Right renal pelvis (tissue), 4 donors: ENCODE results near the gene SORL1. TPM values are rescaled to one million over a fixed set of nuclear protein-coding genes. Genes with fewer than 3 reads are reported as not detected.

Source experiments
- DNase-seq, 4 donors: peaks; one replicate each; pipeline ENCODE4 v3.0.0-alpha.2; 2013; ENCODE audit warnings: low read depth in 4 of 4, low spot score in 3 of 4, missing footprints in 1 of 4
- polyA plus RNA-seq, 4 donors: library from polyadenylated mRNA; unstranded; fragments of 120-200 nt; gene quantifications; one replicate each; pipeline ENCODE4 v1.2.1, GENCODE V29; 2013; ENCODE audit not compliant: insufficient read length in 4 of 4

Gene SORL1
- polyA plus RNA-seq, 4 donors = 34.3 to 63.0 (median 35.5) TPM

DNA sequence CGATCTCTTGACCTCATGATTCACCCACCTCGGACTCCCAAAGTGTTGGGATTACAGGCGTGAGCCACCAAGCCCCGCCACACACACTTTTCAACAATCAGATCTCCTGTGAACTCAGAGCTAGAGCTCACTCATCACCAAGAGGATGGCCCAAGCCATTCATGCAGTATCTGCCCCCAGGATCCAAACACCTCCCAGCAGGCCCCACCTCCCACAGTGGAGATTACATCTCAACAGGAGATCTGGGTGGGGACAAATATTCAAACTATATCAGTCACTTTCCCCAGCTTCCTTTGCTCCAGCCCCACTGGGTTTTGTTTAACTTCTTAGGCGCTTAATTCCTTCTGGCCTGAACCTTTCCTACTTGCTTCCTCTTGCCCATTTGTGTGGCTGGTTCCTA lies 26.3 kb upstream of the SORL1 start:
- no peak for DNase-seq

DNA sequence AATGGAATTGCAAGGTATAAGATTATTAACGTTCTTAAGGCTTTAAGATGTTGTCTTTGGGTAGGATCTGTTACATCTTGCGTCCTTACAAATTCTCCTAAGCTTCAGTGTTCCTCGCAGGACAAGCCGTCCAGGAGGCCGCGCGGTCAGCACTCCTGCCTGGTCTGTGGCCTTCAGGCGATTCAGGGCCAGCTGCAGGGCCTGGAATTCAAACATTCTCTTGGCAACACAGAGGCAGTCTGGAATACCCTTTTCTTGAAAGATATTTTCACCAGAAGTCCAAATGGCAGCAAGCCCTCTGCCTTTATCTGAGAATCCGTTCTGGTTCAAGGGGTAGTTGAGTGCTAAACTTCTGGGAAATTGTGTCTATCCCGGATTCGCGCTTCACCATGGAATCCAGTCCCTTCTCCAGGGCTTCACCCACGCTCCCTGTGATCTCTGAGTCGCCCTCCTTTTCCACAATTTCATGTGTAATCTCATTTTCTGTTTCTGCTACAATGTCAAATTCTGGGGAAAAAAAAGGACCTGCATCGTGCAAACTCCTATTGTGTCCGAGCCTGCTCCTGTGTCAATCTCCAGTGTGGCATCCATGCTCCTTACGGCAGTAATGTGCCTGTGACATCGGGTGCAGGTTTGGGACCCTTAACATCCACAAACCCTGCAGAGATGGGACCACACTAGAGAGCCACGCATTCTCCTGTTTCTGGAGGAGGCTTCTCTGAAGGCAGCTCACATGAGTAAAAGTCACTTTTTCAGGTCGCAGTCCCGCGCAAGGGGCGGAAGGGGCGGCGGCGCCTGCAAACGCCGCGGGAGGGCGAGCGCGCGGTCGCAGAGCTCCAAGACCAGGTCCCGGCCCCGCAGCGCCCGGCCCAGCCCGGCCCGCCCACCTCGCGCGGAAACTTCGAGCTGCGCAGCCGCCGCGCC lies 25.4 kb upstream of the SORL1 start:
- peak in 1 of 4 donors; percentile 15 for DNase-seq

- DNase-seq = no peak
Observed at GRCh38 chr11:121427400-121427744, 24.7 kb upstream of the SORL1 start.

GRCh38 chr11:121429556-121429955 lies 22.6 kb upstream of the SORL1 start:
- DNase-seq = no peak

DNA sequence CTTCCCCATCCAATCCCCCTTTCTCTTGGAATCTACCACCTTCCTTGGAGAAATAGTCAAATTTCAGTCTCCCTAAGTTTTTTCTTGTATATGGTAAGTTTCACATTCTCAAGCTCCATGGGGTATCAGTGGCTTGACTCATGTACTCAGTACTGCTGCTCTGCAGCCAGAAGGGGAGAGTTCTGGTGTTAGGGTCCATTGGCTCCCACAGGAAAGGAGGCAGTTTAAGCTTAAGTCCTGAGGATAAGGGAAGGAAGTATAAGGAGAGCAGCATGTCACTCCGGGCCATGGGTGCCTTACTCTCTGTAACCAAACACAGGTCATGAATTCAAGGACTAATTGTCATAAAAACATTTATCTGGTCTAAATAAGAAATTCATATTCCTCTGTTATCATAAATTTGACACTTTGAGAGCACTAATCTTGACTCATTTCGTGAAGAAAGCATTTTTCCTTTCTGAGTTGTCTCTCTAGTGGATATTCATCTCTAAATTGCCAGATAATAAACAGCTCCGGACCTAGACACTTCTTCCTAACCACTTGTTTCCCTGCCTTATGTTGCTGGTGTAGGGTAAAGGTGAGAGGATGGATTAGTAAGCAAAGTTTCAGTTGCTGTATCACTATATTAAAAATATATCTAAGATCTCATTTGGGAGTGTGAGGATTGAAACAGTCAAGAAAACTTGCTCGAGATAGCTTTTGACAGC lies 20.1 kb upstream of the SORL1 start:
- no peak for DNase-seq

GRCh38 chr11:121435132-121435531 lies 17.0 kb upstream of the SORL1 start:
- DNase-seq = no peak

- no peak for DNase-seq
Observed at GRCh38 chr11:121435551-121436511, 16.3 kb upstream of the SORL1 start.

DNA sequence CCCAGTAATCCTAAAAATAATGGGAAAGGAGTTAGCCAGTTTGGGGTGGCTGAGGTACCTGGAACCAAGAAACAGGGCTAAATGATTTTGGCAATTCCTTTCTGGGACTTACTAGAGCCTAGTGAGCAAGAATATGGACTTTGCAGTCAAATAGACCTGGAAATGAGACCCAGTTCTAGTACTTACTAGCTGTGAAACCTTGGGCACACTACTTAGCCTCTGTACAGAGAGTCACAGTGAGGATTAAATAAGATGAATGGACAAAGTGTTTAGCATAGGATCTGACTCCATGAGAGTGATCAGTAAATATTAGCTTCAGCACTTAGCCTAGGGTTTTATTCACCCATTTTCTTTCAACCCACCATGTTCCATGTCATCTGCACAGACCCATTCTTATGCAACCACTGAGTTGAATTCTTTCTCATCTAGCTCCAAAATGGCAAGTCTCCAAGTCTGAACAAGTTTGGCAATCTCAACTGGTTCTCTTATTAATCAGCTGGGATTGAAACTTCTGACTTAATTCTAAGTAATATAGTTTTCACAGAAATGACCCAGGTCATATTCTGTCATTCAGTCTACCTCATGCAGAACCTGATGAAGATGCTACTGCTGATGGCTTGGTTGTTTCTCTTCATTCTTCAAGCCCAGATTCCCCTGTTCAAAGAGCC lies 15.0 kb upstream of the SORL1 start:
- no peak for DNase-seq

DNA sequence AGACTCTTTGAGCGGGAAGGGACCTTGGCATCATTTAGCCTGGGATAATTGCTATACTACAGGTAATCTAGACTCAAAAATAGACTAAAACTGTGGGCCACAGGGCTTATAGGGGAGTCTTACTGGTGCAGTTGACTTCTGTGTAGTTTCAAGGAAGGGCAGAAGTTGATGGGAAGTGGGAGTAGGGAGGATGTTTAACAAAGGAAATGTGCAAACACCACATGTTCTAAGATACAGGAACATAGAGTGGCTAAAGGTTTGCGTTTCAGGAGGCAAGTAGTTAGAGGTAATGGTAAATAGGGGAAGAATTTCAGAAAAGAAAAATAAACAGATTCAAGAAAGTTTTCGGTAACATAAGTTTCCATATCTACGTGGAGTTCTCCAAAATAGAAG lies 14.4 kb upstream of the SORL1 start:
- DNase-seq = no peak

GRCh38 chr11:121439337-121439736 lies 12.8 kb upstream of the SORL1 start:
- DNase-seq = no peak

DNA sequence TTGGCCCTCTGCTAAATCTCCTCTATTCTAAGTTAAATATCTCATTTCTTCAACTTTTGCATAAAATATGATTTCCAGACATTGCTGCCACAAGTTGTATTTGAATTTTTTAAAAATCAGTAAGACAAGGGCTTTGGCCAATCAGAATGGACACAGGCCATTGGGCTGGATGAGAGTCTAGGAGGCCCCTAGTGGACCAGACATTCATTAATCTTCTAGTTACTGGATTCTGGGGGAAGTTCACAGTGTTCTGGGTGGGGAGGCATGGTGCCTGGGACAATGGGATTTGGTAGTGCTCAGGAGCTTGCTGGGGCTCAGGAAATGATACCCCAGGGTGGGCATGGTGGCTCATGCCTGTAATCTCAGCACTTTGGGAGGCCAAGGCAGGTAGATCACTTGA lies 12.4 kb upstream of the SORL1 start:
- DNase-seq = no peak

DNA sequence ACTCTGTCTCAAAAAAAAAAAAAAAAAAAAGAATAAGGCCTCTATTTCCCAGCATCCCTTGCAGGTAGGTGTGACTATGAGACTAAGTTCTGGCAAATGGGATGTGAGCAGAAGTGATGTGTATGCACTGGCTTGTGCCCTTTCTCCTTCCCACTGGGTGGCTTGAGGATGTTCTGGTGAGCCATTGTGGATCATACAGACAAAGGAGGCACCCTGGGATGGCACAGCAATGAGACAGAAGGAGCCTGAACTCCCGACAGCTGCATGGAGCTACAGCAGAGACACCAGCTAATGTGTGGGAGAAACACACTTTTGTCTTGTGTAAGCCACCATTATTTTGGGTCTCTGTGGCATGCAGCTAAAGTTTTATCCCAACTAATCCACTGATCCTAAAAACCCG lies 10.6 kb upstream of the SORL1 start:
- no peak for DNase-seq

GRCh38 chr11:121443688-121444275 lies 8.3 kb upstream of the SORL1 start:
- DNase-seq = no peak

- DNase-seq = no peak
Observed at GRCh38 chr11:121444526-121444925, 7.6 kb upstream of the SORL1 start.

DNA sequence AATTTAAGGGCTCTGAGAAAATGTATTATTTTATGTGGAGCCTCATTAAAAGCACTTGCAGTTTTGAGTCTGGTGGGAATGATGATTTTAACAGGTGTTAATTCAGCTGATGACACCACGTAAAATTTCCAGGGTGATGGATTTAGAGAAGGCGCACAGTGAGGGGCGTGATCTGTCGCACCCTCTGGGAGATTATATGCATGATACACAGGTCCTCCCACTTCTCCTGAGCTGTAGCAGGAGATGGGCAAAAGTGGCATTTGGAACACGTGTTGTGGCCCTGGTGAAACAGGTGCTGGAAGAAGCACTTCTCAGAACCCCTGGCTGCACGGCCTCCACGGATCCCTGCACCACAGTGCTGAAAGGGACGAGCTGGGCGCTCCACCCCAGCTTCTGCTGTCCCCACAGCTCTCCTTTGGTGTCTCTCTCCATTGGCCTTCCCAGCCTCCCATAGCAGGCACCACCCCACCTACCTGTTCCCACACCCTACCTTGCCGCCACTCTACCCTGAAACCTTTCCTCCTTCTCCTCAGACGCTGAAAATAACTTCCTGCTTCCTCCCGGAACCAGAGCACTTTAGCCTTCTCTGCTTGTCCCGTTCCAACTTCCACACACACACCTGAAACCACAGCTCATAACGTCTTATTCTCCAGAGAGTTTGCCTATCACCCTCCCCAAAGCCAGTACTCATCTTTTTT lies 6.9 kb upstream of the SORL1 start:
- DNase-seq = no peak

- no peak for DNase-seq
Observed at GRCh38 chr11:121446752-121447156, 5.4 kb upstream of the SORL1 start.

GRCh38 chr11:121448011-121448410 lies 4.1 kb upstream of the SORL1 start:
- no peak for DNase-seq

DNA sequence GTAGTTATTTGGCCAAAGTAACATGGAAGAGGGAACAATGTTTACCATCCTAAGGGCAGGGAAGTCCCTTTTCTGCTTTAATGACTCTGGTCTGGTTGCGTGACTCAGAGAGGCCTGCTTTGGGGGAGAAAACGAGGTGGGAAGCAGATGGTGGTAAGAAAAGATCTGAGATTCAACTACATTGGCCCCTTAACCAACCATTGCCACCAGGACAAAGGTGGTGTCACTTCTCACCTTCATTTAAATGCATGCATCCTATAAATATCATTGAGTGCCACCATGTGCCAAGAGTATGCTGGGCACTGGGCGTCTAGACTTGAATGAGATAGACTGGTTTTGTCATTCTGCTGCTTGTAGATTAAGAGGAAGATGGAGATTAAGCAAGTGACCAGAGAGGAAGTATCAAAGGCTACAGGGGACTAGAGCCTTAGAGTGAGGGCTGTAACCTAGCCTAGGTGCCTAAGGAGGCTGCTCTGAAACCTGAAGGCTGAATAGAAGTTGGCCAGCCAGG lies 3.6 kb upstream of the SORL1 start:
- no peak for DNase-seq

DNA sequence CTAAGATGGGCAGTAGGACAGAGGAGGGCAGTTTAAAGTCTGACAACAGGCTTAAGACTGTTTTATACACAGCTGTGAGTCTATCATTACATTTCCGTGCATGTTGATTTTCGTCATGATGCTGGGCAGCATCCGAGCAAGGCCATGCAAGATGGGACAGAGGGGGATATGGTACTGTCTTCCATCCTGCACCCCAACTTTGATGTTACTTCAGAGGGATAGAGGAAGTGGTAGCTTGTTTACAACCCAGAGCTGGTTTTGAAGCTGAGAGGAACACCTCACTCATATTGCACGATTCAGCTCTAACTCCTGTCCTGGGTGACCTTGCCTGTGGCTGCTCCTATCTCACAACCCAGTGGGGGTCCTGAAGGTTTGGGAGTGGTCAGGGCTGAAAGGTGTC lies 3.0 kb upstream of the SORL1 start:
- DNase-seq = no peak
